Measurements from ENCODE around the gene VPS18. TPM values are rescaled to one million over a fixed set of nuclear protein-coding genes. Genes with fewer than 3 reads are reported as not detected.

Gene VPS18
- total and polyA plus RNA-seq, 8 donors: 9.2 to 29.0 (median 13.6) TPM

GRCh38 chr15:40926659-40927494 lies 32.6 kb downstream of the VPS18 start:
- no peak overlapping the region for H3K4me3 ChIP-seq

GRCh38 chr15:40927495-40927872 lies 33.2 kb downstream of the VPS18 start:
- peaks cover 46 to 83% of the 10 kb centered on the region in 2 donors for H3K27me3 ChIP-seq
- intact Hi-C loops (cut with DNase I): no loop called here
- no peak overlapping the region for H3K27ac ChIP-seq
- TF ChIP-seq, protein P1, sequence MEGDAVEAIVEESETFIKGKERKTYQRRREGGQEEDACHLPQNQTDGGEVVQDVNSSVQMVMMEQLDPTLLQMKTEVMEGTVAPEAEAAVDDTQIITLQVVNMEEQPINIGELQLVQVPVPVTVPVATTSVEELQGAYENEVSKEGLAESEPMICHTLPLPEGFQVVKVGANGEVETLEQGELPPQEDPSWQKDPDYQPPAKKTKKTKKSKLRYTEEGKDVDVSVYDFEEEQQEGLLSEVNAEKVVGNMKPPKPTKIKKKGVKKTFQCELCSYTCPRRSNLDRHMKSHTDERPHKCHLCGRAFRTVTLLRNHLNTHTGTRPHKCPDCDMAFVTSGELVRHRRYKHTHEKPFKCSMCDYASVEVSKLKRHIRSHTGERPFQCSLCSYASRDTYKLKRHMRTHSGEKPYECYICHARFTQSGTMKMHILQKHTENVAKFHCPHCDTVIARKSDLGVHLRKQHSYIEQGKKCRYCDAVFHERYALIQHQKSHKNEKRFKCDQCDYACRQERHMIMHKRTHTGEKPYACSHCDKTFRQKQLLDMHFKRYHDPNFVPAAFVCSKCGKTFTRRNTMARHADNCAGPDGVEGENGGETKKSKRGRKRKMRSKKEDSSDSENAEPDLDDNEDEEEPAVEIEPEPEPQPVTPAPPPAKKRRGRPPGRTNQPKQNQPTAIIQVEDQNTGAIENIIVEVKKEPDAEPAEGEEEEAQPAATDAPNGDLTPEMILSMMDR (IDR thresholded peaks at IDR 0.05): no peak
- H3K9me3 ChIP-seq: no peaks in the 10 kb centered on the region
- DNase-seq (peak in 1 of 4 donors; percentile 75), ATAC-seq (no peak)
- H3K4me1 ChIP-seq: peaks cover 36 to 71% of the 10 kb centered on the region in 2 donors
- peak overlapping the region in 1 of 2 donors; percentile 48 for H3K4me3 ChIP-seq
- no peaks in the 10 kb centered on the region for H3K36me3 ChIP-seq

More at GRCh38 chr15:40926659-40927494, 32.6 kb downstream of the VPS18 start:
- no peaks in the 10 kb centered on the region for H3K36me3 ChIP-seq
- TF ChIP-seq, protein P1 (IDR thresholded peaks at IDR 0.05): no peak
- H3K4me1 ChIP-seq: peaks cover 32 to 66% of the 10 kb centered on the region in 2 donors
- no peaks in the 10 kb centered on the region for H3K9me3 ChIP-seq
- no peak overlapping the region for H3K27ac ChIP-seq
- ATAC-seq (no peak), DNase-seq (peak in 1 of 4 donors; percentile 58)
- intact Hi-C loops (cut with DNase I): no loop called here
- H3K27me3 ChIP-seq: peaks cover 46 to 77% of the 10 kb centered on the region in 2 donors

DNA sequence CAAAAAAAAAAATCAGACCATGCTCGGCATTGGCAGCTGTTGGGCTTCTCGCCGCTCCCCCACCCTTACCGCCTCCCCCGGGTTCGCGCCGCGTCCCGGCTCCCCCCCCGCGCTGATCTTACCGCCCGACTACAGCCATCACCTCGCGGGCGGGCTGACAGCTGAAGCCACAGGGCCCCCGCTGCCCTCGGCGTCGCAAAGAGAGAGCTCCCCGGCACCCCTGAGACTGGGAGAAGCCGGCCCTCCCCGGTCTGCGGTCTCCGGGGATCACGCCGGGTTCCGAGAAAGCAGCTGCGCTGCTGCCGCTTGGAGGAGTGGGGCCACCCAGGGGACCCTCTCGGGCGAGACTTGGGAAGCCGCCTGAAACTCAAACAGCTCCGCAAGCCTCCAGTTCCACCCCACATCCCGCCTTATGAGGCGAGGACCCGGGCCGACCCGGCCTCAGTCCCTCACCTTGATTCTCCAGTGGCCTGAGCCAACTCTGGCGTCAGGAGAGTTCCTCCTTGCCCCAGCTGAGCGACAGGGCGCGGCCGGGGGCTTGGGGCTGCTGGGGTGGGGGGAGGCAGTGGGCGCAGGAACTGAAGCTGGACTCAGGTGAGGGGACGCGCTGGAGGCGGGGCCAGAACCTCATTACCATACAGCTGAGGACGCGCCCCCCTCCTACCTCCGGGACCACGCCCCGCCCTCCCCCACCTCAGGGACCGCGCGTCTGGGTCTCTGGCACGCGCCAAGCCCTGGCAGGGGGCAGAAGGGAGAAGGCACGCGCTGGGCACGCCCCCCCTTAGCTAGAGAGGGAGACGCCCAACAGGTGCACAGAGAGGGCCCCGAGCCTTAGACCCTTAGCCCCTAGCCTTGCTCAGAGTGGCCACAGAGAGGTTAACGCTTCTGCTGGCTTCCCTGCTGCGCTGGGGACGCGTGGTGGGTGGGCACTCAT lies 33.9 kb downstream of the VPS18 start:
- Histone ChIP-seq H3K27me3 (peaks cover 46 to 87% of the 10 kb centered on the region in 2 donors), H3K4me3 (peak overlapping the region; percentile 48 to 55), H3K4me1 (peaks cover 36 to 76% of the 10 kb centered on the region in 2 donors), H3K27ac (no peak overlapping the region), H3K36me3 (no peaks in the 10 kb centered on the region), H3K9me3 (no peaks in the 10 kb centered on the region)
- TF ChIP-seq, protein P1 (IDR thresholded peaks at IDR 0.05): no peak
- peak; percentile 1 for ATAC-seq
- intact Hi-C loops (cut with DNase I): no loop called here
- DNase-seq: peak in 1 of 4 donors; percentile 78

DNA sequence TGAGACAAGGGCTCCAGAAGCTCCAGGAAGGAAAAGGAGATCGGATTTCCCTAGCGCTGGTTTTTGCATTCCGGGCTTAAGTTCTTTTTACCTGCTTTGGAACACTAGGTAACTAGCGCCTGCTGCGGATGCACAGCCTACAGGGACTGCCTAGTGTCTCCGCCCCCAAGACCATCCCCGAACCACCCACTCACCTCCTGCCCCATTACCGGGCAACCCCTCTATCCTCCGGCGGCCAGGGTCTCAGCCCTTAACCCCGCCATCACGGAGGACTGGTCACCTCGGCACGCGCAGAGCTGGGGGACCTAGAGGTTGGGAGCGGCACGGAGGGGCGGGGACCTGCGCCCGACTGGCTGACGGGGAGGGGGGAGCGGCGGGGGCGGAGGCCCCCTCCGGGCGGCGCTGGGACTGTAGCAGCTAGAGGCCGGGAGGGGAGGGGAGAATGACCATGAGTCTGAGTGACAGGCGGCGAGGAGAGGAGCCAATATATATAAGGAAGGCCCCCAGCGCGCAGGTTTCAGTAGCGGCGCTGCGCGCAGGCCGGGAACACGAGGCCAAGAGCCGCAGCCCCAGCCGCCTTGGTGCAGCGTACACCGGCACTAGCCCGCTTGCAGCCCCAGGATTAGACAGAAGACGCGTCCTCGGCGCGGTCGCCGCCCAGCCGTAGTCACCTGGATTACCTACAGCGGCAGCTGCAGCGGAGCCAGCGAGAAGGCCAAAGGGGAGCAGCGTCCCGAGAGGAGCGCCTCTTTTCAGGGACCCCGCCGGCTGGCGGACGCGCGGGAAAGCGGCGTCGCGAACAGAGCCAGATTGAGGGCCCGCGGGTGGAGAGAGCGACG lies 34.8 kb downstream of the VPS18 start, which contains the start of gene DLL4:
Gene DLL4 (plus strand): TSS at position 520 of the 839 bp plus-strand sequence. CDS start 329 bp downstream, outside the sequence.
- DNase-seq: peak in 3 of 4 donors; percentile 75 to 89 (median 83)
- Histone ChIP-seq H3K9me3 (no peaks in the 10 kb centered on the region), H3K4me1 (peaks cover 36 to 85% of the 10 kb centered on the region in 2 donors), H3K27ac (peak within 1 kb of the TSS; percentile 70 to 73), H3K27me3 (peaks cover 46 to 87% of the 10 kb centered on the region in 2 donors), H3K4me3 (peak within 1 kb of the TSS; percentile 48 to 55), H3K36me3 (no peaks in the 10 kb centered on the region)
- peak; percentile 72 for ATAC-seq
- intact Hi-C loops (cut with DNase I): no loop called here
- TF ChIP-seq, protein P1 (IDR thresholded peaks at IDR 0.05): no peak
